Astrocyte (in vitro differentiated cells and primary cell): ENCODE measurements around the gene OR10J1.

ENCODE experiments used
- CTCF ChIP-seq: IDR thresholded peaks from 2 replicates; pipeline ENCODE4 v1.5.1; 2011; ENCODE audit warnings: low read depth, mild to moderate bottlenecking, inconsistent platforms, low read length, moderate library complexity; ENCODE audit not compliant: insufficient read depth
- EZH2 ChIP-seq: IDR thresholded peaks from 2 replicates; pipeline ENCODE4 v1.6.1; 2012; ENCODE audit warnings: mild to moderate bottlenecking, low read length, inconsistent platforms; ENCODE audit not compliant: insufficient read depth

GRCh38 chr1:159406821-159407220 lies 32.7 kb upstream of the OR10J1 start:
- TF ChIP-seq CTCF (no peak), EZH2 (no peak)
